ENCODE results near the gene ZNF778.

Gene ZNF778

GRCh38 chr16:89197633-89198416 is 19.7 kb upstream of the ZNF778 start:
- Histone ChIP-seq H3K9ac (ENCODE audit: low read depth, low read length) (no peak overlapping the region), H3K36me3 (ENCODE audit: insufficient read depth, low read length) (no peaks in the 10 kb centered on the region), H3K4me3 (ENCODE audit: low read length) (no peak overlapping the region), H3K27ac (ENCODE audit: low read depth, low read length) (no peak overlapping the region), H3K9me3 (ENCODE audit: insufficient read depth, low read depth, low read length) (no peaks in the 10 kb centered on the region; the same call in 1 of the 2 replicates), H3K27me3 (ENCODE audit: insufficient read depth, low read length) (peaks cover 47% of the 10 kb centered on the region), H3K4me1 (ENCODE audit: insufficient read depth, low read length) (peaks cover 3% of the 10 kb centered on the region; the same call in 1 of the 2 replicates)
- 87% methylated on average over 26 of the region's 26 CpGs for WGBS

- H3K36me3 ChIP-seq (ENCODE audit: insufficient read depth, low read length), result no peaks in the 10 kb centered on the region
- 92% methylated on average over 28 of the region's 28 CpGs for WGBS
- H3K27ac ChIP-seq (ENCODE audit: low read depth, low read length), result no peak overlapping the region
- H3K9me3 ChIP-seq (ENCODE audit: insufficient read depth, low read depth, low read length), result no peaks in the 10 kb centered on the region; the same call in 1 of the 2 replicates
- no peak overlapping the region for H3K4me3 ChIP-seq (ENCODE audit: low read length)
- peaks cover 53% of the 10 kb centered on the region for H3K27me3 ChIP-seq (ENCODE audit: insufficient read depth, low read length)
- H3K9ac ChIP-seq (ENCODE audit: low read depth, low read length), result no peak overlapping the region
- peaks cover 3% of the 10 kb centered on the region; the same call in 1 of the 2 replicates for H3K4me1 ChIP-seq (ENCODE audit: insufficient read depth, low read length)
These were observed 18.9 kb upstream of the ZNF778 start for GRCh38 chr16:89198417-89199240.

- H3K4me3 ChIP-seq (ENCODE audit: low read length), result peak overlapping the region; percentile 68
- H3K9me3 ChIP-seq (ENCODE audit: insufficient read depth, low read depth, low read length), result no peaks in the 10 kb centered on the region; the same call in 1 of the 2 replicates
- 87% methylated on average over 22 of the region's 22 CpGs for WGBS
- H3K4me1 ChIP-seq (ENCODE audit: insufficient read depth, low read length), result peaks cover 3% of the 10 kb centered on the region; the same call in 1 of the 2 replicates
- no peaks in the 10 kb centered on the region for H3K36me3 ChIP-seq (ENCODE audit: insufficient read depth, low read length)
- H3K9ac ChIP-seq (ENCODE audit: low read depth, low read length), result no peak overlapping the region
- no peak overlapping the region for H3K27ac ChIP-seq (ENCODE audit: low read depth, low read length)
- H3K27me3 ChIP-seq (ENCODE audit: insufficient read depth, low read length), result peaks cover 57% of the 10 kb centered on the region
These were observed 18.0 kb upstream of the ZNF778 start for GRCh38 chr16:89199241-89200123.

- peak within 1 kb of the TSS; percentile 68 for H3K4me3 ChIP-seq (ENCODE audit: low read length)
- peaks cover 60% of the 10 kb centered on the region for H3K27me3 ChIP-seq (ENCODE audit: insufficient read depth, low read length)
These were observed 17.2 kb upstream of the ZNF778 start, which contains the start of gene SLC22A31 for GRCh38 chr16:89200124-89200849. SLC22A31 (minus strand) TSS chr16:89200537; CDS start chr16:89200501, 36 bp downstream.

GRCh38 chr16:89200850-89201411 is 16.6 kb upstream of the ZNF778 start:
- H3K4me3 ChIP-seq (ENCODE audit: low read length), result peak overlapping the region; percentile 68
- no peaks in the 10 kb centered on the region for H3K36me3 ChIP-seq (ENCODE audit: insufficient read depth, low read length)
- no peak overlapping the region for H3K27ac ChIP-seq (ENCODE audit: low read depth, low read length)
- H3K27me3 ChIP-seq (ENCODE audit: insufficient read depth, low read length), result peaks cover 60% of the 10 kb centered on the region
- H3K9me3 ChIP-seq (ENCODE audit: insufficient read depth, low read depth, low read length), result no peaks in the 10 kb centered on the region; the same call in 1 of the 2 replicates
- 2% methylated on average over 58 of the region's 58 CpGs for WGBS
- H3K4me1 ChIP-seq (ENCODE audit: insufficient read depth, low read length), result peaks cover 3% of the 10 kb centered on the region; the same call in 1 of the 2 replicates
- H3K9ac ChIP-seq (ENCODE audit: low read depth, low read length), result peak overlapping the region; percentile 41; the same call in 1 of the 2 replicates

More at GRCh38 chr16:89200124-89200849, 17.2 kb upstream of the ZNF778 start, which contains the start of gene SLC22A31:
- no peak within 1 kb of the TSS for H3K27ac ChIP-seq (ENCODE audit: low read depth, low read length)
- H3K9ac ChIP-seq (ENCODE audit: low read depth, low read length), result peak within 1 kb of the TSS; percentile 41; the same call in 1 of the 2 replicates
- no peaks in the 10 kb centered on the region for H3K36me3 ChIP-seq (ENCODE audit: insufficient read depth, low read length)
- WGBS, result 25% methylated on average over 28 of the region's 28 CpGs
- H3K4me1 ChIP-seq (ENCODE audit: insufficient read depth, low read length), result peaks cover 3% of the 10 kb centered on the region; the same call in 1 of the 2 replicates
- no peaks in the 10 kb centered on the region; the same call in 1 of the 2 replicates for H3K9me3 ChIP-seq (ENCODE audit: insufficient read depth, low read depth, low read length)

GRCh38 chr16:89201439-89202377 is 15.8 kb upstream of the ZNF778 start:
- Histone ChIP-seq H3K9me3 (ENCODE audit: insufficient read depth, low read depth, low read length) (no peaks in the 10 kb centered on the region; the same call in 1 of the 2 replicates), H3K9ac (ENCODE audit: low read depth, low read length) (peak overlapping the region; percentile 20; the same call in 1 of the 2 replicates), H3K4me3 (ENCODE audit: low read length) (peak overlapping the region; percentile 68), H3K36me3 (ENCODE audit: insufficient read depth, low read length) (no peaks in the 10 kb centered on the region), H3K4me1 (ENCODE audit: insufficient read depth, low read length) (peaks cover 3% of the 10 kb centered on the region; the same call in 1 of the 2 replicates), H3K27me3 (ENCODE audit: insufficient read depth, low read length) (peaks cover 60% of the 10 kb centered on the region), H3K27ac (ENCODE audit: low read depth, low read length) (no peak overlapping the region)
- 2% methylated on average over 107 of the region's 111 CpGs for WGBS

GRCh38 chr16:89202422-89203215 is 14.9 kb upstream of the ZNF778 start:
- no peaks in the 10 kb centered on the region for H3K36me3 ChIP-seq (ENCODE audit: insufficient read depth, low read length)
- H3K27me3 ChIP-seq (ENCODE audit: insufficient read depth, low read length), result peaks cover 60% of the 10 kb centered on the region
- H3K4me3 ChIP-seq (ENCODE audit: low read length), result peak overlapping the region; percentile 50
- WGBS, result 47% methylated on average over 49 of the region's 49 CpGs
- H3K4me1 ChIP-seq (ENCODE audit: insufficient read depth, low read length), result peaks cover 3% of the 10 kb centered on the region; the same call in 1 of the 2 replicates
- H3K9ac ChIP-seq (ENCODE audit: low read depth, low read length), result no peak overlapping the region
- H3K27ac ChIP-seq (ENCODE audit: low read depth, low read length), result no peak overlapping the region
- no peaks in the 10 kb centered on the region; the same call in 1 of the 2 replicates for H3K9me3 ChIP-seq (ENCODE audit: insufficient read depth, low read depth, low read length)

- Histone ChIP-seq H3K4me1 (ENCODE audit: insufficient read depth, low read length) (no peaks in the 10 kb centered on the region), H3K27me3 (ENCODE audit: insufficient read depth, low read length) (peaks cover 19% of the 10 kb centered on the region), H3K9ac (ENCODE audit: low read depth, low read length) (no peak overlapping the region), H3K27ac (ENCODE audit: low read depth, low read length) (no peak overlapping the region), H3K9me3 (ENCODE audit: insufficient read depth, low read depth, low read length) (no peaks in the 10 kb centered on the region), H3K36me3 (ENCODE audit: insufficient read depth, low read length) (no peaks in the 10 kb centered on the region), H3K4me3 (ENCODE audit: low read length) (no peak overlapping the region)
- WGBS, result 100% methylated on average over 4 of the region's 4 CpGs
These were observed 9.5 kb upstream of the ZNF778 start for GRCh38 chr16:89207993-89208392.
